Stimulated activated CD4-positive, alpha-beta T cell treated with anti-CD3 and anti-CD28 coated beads, Interleukin-4, amount 100 ng/mL, for 48 hours (primary cell): ENCODE results near the gene ADAM19.

Experiments
- DNase-seq, 2 donors: peaks; one replicate each; pipeline ENCODE4 v3.0.0-alpha.2; 2020; ENCODE audit warnings: low read depth in 2 of 2

ADAM19 gene

GRCh38 chr5:157562111-157562581 is 13.4 kb downstream of the ADAM19 start:
- DNase-seq: no peak

- no peak for DNase-seq
Measured at GRCh38 chr5:157561110-157561509, 14.5 kb downstream of the ADAM19 start.

- DNase-seq: no peak
Measured at GRCh38 chr5:157559301-157559700, 16.3 kb downstream of the ADAM19 start.

- DNase-seq: no peak
Measured at GRCh38 chr5:157558681-157559080, 16.9 kb downstream of the ADAM19 start.

GRCh38 chr5:157558041-157558595 is 17.5 kb downstream of the ADAM19 start:
- no peak for DNase-seq

GRCh38 chr5:157556615-157557418 is 18.8 kb downstream of the ADAM19 start:
- DNase-seq: no peak

- no peak for DNase-seq
Measured at GRCh38 chr5:157555037-157555640, 20.4 kb downstream of the ADAM19 start.

GRCh38 chr5:157554179-157555036 is 21.2 kb downstream of the ADAM19 start:
- no peak for DNase-seq

- no peak for DNase-seq
Measured at GRCh38 chr5:157552650-157553049, 22.9 kb downstream of the ADAM19 start.

- DNase-seq: no peak
Measured at GRCh38 chr5:157550663-157551062, 24.9 kb downstream of the ADAM19 start.

GRCh38 chr5:157549954-157550549 is 25.5 kb downstream of the ADAM19 start:
- DNase-seq: no peak

GRCh38 chr5:157549283-157549629 is 26.3 kb downstream of the ADAM19 start:
- no peak for DNase-seq

GRCh38 chr5:157548513-157549282 is 26.9 kb downstream of the ADAM19 start:
- no peak for DNase-seq

- DNase-seq: no peak
Measured at GRCh38 chr5:157547941-157548512, 27.5 kb downstream of the ADAM19 start.

- no peak for DNase-seq
Measured at GRCh38 chr5:157546456-157547100, 29.0 kb downstream of the ADAM19 start.

GRCh38 chr5:157545610-157546310 is 29.8 kb downstream of the ADAM19 start:
- DNase-seq: no peak

GRCh38 chr5:157544623-157544989 is 31.0 kb downstream of the ADAM19 start:
- DNase-seq: no peak

- no peak for DNase-seq
Measured at GRCh38 chr5:157543825-157544622, 31.6 kb downstream of the ADAM19 start.
